H1 (cell line): ENCODE measurements around the gene PPFIBP2. TPM values are rescaled to one million over a fixed set of nuclear protein-coding genes. Genes with fewer than 3 reads are reported as not detected.

Source experiments
- CTCF ChIA-PET: fragments of 300-600 bp; sonication (Branson Sonifier 250); formaldehyde crosslinking; loops from one replicate; lab custom pipeline; 2021; ENCODE audit not compliant: partially characterized antibody; lab: Charles Lee
- POLR2A ChIA-PET: fragments of 300-600 bp; sonication (Branson Sonifier 250); formaldehyde crosslinking; loops from one replicate; lab custom pipeline; 2021; ENCODE audit warnings: inconsistent platforms; ENCODE audit not compliant: partially characterized antibody; lab: Charles Lee
- DNase-seq, 2 experiments: peaks; one replicate each; pipeline versions ENCODE4 v3.0.0 to v3.0.0-alpha.2; 2010 to 2022; ENCODE audit warnings: low spot score in 2 of 2, low read depth in 1 of 2, mixed read lengths in 1 of 2
- FAIRE-seq: peaks from 2 replicates; lab custom pipeline; 2011; peaks lifted over from hg19 to GRCh38; lab: Jason Lieb, UNC
- H2AFZ ChIP-seq: 2 replicates; pipeline ENCODE4 v1.8.1; 2012; ENCODE audit warnings: low read length, inconsistent platforms
- H2AK5ac ChIP-seq: 2 replicates; pipeline ENCODE4 v1.6.1; 2013; ENCODE audit warnings: low read depth, low read length
- H2BK120ac ChIP-seq: replicated peaks from 2 replicates; pipeline ENCODE3; 2013; ENCODE audit warnings: low read depth, low read length, inconsistent platforms
- H2BK12ac ChIP-seq: 2 replicates; pipeline ENCODE4 v1.6.1; 2013; ENCODE audit warnings: low read depth, low read length
- H2BK15ac ChIP-seq: 2 replicates; pipeline ENCODE4 v1.6.1; 2013; ENCODE audit warnings: low read length
- H2BK20ac ChIP-seq: 2 replicates; pipeline ENCODE4 v1.6.1; 2013; ENCODE audit warnings: low read length
- H2BK5ac ChIP-seq: 2 replicates; pipeline ENCODE4 v1.6.1; 2013; ENCODE audit warnings: low read depth, low read length
- H3K14ac ChIP-seq: 2 replicates; pipeline ENCODE4 v1.6.1; 2013; ENCODE audit warnings: inconsistent platforms; ENCODE audit not compliant: insufficient read length
- H3K18ac ChIP-seq: 2 replicates; pipeline ENCODE4 v1.6.1; 2013; ENCODE audit warnings: low read length; ENCODE audit errors: extremely low read depth
- H3K23ac ChIP-seq: 2 replicates; pipeline ENCODE4 v1.6.1; 2013; ENCODE audit warnings: inconsistent platforms; ENCODE audit not compliant: insufficient read length
- H3K23me2 ChIP-seq: 2 replicates; pipeline ENCODE4 v1.6.1; 2013; ENCODE audit warnings: low read depth, low read length
- H3K27ac ChIP-seq: 2 replicates; pipeline ENCODE4 v1.6.1; 2011; ENCODE audit warnings: low read depth, low read length, inconsistent platforms
- H3K27me3 ChIP-seq, 4 experiments: replicated peaks in 1 of 4; 1 replicate in 1 of 4; 2 replicates in 3 of 4; pipeline versions ENCODE4 v1.6.1 to v1.8.1; 2011 to 2013; ENCODE audit warnings: low read length in 3 of 4, mild to moderate bottlenecking in 3 of 4, inconsistent platforms in 2 of 4, mixed read lengths in 2 of 4, moderate library complexity in 1 of 4; ENCODE audit not compliant: control insufficient read depth in 3 of 4, insufficient read depth in 3 of 4; ENCODE audit errors: extremely low read depth in 1 of 4
- H3K36me3 ChIP-seq, 4 experiments: 2 replicates each; pipeline versions ENCODE4 v1.6.1 to v1.8.1; 2011 to 2013; ENCODE audit warnings: mild to moderate bottlenecking in 4 of 4, low read length in 3 of 4, moderate library complexity in 2 of 4, control low read depth in 1 of 4, inconsistent platforms in 1 of 4; ENCODE audit not compliant: insufficient read depth in 4 of 4, control insufficient read depth in 2 of 4
- H3K4ac ChIP-seq: replicated peaks from 2 replicates; pipeline ENCODE3; 2013; ENCODE audit warnings: low read length, low read depth, mixed read lengths, inconsistent platforms; ENCODE audit not compliant: insufficient read length
- H3K4me1 ChIP-seq, 4 experiments: replicated peaks in 1 of 4; 1 replicate in 1 of 4; 2 replicates in 3 of 4; pipeline versions ENCODE4 v1.6.1 to v1.8.1; 2011 to 2013; ENCODE audit warnings: low read length in 3 of 4, inconsistent platforms in 2 of 4, mixed read lengths in 1 of 4; ENCODE audit not compliant: insufficient read depth in 4 of 4, control insufficient read depth in 3 of 4
- H3K4me2 ChIP-seq, 2 experiments: 2 replicates each; pipeline versions ENCODE4 v1.6.1 to v1.8.1; 2011 to 2013; ENCODE audit warnings: low read depth in 2 of 2, low read length in 2 of 2, control low read depth in 1 of 2, inconsistent platforms in 1 of 2, mild to moderate bottlenecking in 1 of 2; ENCODE audit not compliant: insufficient read depth in 1 of 2
- H3K4me3 ChIP-seq, 4 experiments: fragments of 200-600, 300-600 bp in 1 of 4; sonication (generic), shearing (Covaris generic), sonication (Bioruptor Twin) in 1 of 4; 2 replicates each; pipeline versions ENCODE4 v1.5.1 to v1.8.1; 2011 to 2016; ENCODE audit warnings: low read length in 4 of 4, low read depth in 3 of 4, control low read depth in 2 of 4, inconsistent platforms in 2 of 4, mild to moderate bottlenecking in 2 of 4, mixed read lengths in 1 of 4, moderate library complexity in 1 of 4; ENCODE audit not compliant: insufficient read depth in 2 of 4; ENCODE audit errors: extremely low read depth in 1 of 4
- H3K56ac ChIP-seq: replicated peaks from 2 replicates; pipeline ENCODE3; 2013; ENCODE audit warnings: low read depth, mild to moderate bottlenecking, mixed read lengths, low read length, inconsistent platforms; ENCODE audit not compliant: insufficient read length
- H3K79me1 ChIP-seq: 2 replicates; pipeline ENCODE4 v1.6.1; 2013; ENCODE audit warnings: low read depth, low read length, control low read depth
- H3K79me2 ChIP-seq, 2 experiments: 2 replicates each; pipeline versions ENCODE4 v1.6.1 to v1.8.1; 2012 to 2013; ENCODE audit warnings: low read length in 2 of 2, mild to moderate bottlenecking in 2 of 2, inconsistent platforms in 1 of 2; ENCODE audit not compliant: insufficient read depth in 2 of 2, control insufficient read depth in 1 of 2
- H3K9ac ChIP-seq, 4 experiments: replicated peaks in 1 of 4; 1 replicate in 1 of 4; 2 replicates in 3 of 4; pipeline versions ENCODE4 v1.6.1 to v1.8.1; 2011 to 2013; ENCODE audit warnings: low read depth in 3 of 4, low read length in 3 of 4, control low read depth in 2 of 4, mild to moderate bottlenecking in 2 of 4, moderate library complexity in 2 of 4, inconsistent platforms in 1 of 4; ENCODE audit errors: extremely low read depth in 1 of 4
- H3K9me3 ChIP-seq, 2 experiments: 2 replicates each; pipeline versions ENCODE4 v1.6.1 to v1.8.1; 2012 to 2013; ENCODE audit warnings: mild to moderate bottlenecking in 2 of 2, moderate library complexity in 2 of 2, control low read depth in 1 of 2, inconsistent platforms in 1 of 2, low read depth in 1 of 2, low read length in 1 of 2, mixed read lengths in 1 of 2; ENCODE audit not compliant: insufficient read depth in 2 of 2
- H4K20me1 ChIP-seq, 2 experiments: replicated peaks in 1 of 2; 2 replicates each; pipeline versions ENCODE3 to v1.8.1; 2011 to 2013; ENCODE audit warnings: inconsistent platforms in 2 of 2, low read length in 2 of 2, mild to moderate bottlenecking in 1 of 2; ENCODE audit not compliant: insufficient read depth in 2 of 2, control insufficient read depth in 1 of 2
- H4K5ac ChIP-seq: 2 replicates; pipeline ENCODE4 v1.6.1; 2013; ENCODE audit warnings: low read length, low read depth, mixed read lengths, inconsistent platforms; ENCODE audit not compliant: insufficient read length
- H4K8ac ChIP-seq: 2 replicates; pipeline ENCODE4 v1.8.0; 2013; ENCODE audit warnings: mild to moderate bottlenecking, moderate library complexity, low read length, inconsistent platforms; ENCODE audit not compliant: insufficient read depth; ENCODE audit errors: extremely low read depth
- H4K91ac ChIP-seq: replicated peaks from 2 replicates; pipeline ENCODE3; 2013; ENCODE audit warnings: low read length, mixed read lengths, inconsistent platforms; ENCODE audit not compliant: insufficient read length
- BRCA1 ChIP-seq: IDR thresholded peaks from 2 replicates; pipeline ENCODE4 v1.6.1; 2012; ENCODE audit warnings: low read depth, low read length, improper control_type of control experiment
- CEBPB ChIP-seq: IDR thresholded peaks from 2 replicates; pipeline ENCODE4 v1.6.1; 2012; ENCODE audit warnings: low read depth, low read length
- HDAC6 ChIP-seq: IDR thresholded peaks from one replicate; pipeline ENCODE4 v1.7.1; 2012; ENCODE audit warnings: low read depth, mild to moderate bottlenecking, inconsistent platforms, low read length, moderate library complexity
- TEAD4 ChIP-seq: IDR thresholded peaks from 2 replicates; pipeline ENCODE4 v1.6.1; 2012; ENCODE audit warnings: low read depth, low read length, inconsistent platforms, mixed read lengths
- WGBS, 2 experiments: shearing (Covaris generic) in 1 of 2; methylation state at CpG; one replicate each; pipeline versions ENCODE4 v1.1.6 to v1.1.7; 2013 to 2015; ENCODE audit warnings: low lambda C conversion rate in 2 of 2, mixed read lengths in 2 of 2, inconsistent platforms in 1 of 2, low coverage in 1 of 2, missing lambda C conversion rate in 1 of 2; ENCODE audit not compliant: insufficient replicate concordance in 2 of 2, insufficient coverage in 1 of 2, insufficient read length in 1 of 2; ENCODE audit errors: extremely low coverage in 1 of 2, missing lambda C conversion rate in 1 of 2; 5-methylcytosine and 5-hydroxymethylcytosine counted together
- polyA plus RNA-seq, 7 experiments: library from polyadenylated mRNA; depleted of rRNA in 3 of 7; stranded (reverse) in 5 of 7; unstranded in 2 of 7; fragments of >200 nt in 5 of 7; fragments of 200-250 nt in 2 of 7; gene quantifications; 1 replicate in 5 of 7; 2 replicates in 1 of 7; 4 replicates in 1 of 7; pipeline versions ENCODE4 v1.2.1 to v1.2.3, GENCODE V29; 2011 to 2013; ENCODE audit warnings: missing spikeins in 2 of 7, mixed read lengths in 2 of 7
- total RNA-seq: library from RNA; stranded (reverse); fragmentation: NEBNext Ultra II Directional; extraction: Animal tissue kit (Norgen Biotek cat#: 25700); gene quantifications from 2 replicates; pipeline ENCODE4 v1.2.1, GENCODE V29; 2021

The PPFIBP2 gene
- total and polyA plus RNA-seq, 2 of the 8 experiments (the other 6 are each of a cell fraction or from before 2014, with no cell fraction given), result 5.5 to 9.8 TPM

GRCh38 chr11:7484645-7485044 lies 29.2 kb upstream of the PPFIBP2 start:
- DNase-seq (no peak), FAIRE-seq (peak; percentile 28)

More at GRCh38 chr11:7484645-7485044, 29.2 kb upstream of the PPFIBP2 start:
- Histone ChIP-seq H3K27me3 (no peaks in the 10 kb centered on the region), H3K4me1 (peaks cover 0 to 3% (median 1%) of the 10 kb centered on the region in 4 experiments; a peak in 2 of 7 replicates), H3K18ac (no peak overlapping the region), H2BK12ac (peak overlapping the region; percentile 44; the same call in 1 of the 2 replicates), H2BK120ac (no peak overlapping the region), H3K36me3 (no peaks in the 10 kb centered on the region), H3K23me2 (no peaks in the 10 kb centered on the region), H4K8ac (no peak overlapping the region), H3K4ac (no peak overlapping the region), H2AK5ac (no peak overlapping the region), H3K9ac (no peak overlapping the region), H3K56ac (no peak overlapping the region), H4K20me1 (no peaks in the 10 kb centered on the region), H2BK5ac (no peak overlapping the region), H2AFZ (no peak overlapping the region; the same call in 1 of the 2 replicates), H3K27ac (no peak overlapping the region), H4K5ac (no peak overlapping the region), H3K4me3 (no peak overlapping the region), H3K79me1 (no peaks in the 10 kb centered on the region), H3K9me3 (no peaks in the 10 kb centered on the region), H3K4me2 (no peak overlapping the region), H3K14ac (no peak overlapping the region), H2BK15ac (no peak overlapping the region), H4K91ac (no peak overlapping the region), H3K23ac (no peak overlapping the region), H3K79me2 (no peaks in the 10 kb centered on the region), H2BK20ac (no peak overlapping the region)
- WGBS, 2 experiments, result 64% methylated on average over 3 of the region's 3 CpGs; no CpG with 5 or more reads in 1 of the 2 experiments
- ChIA-PET CTCF (interaction anchor here (1.2 to 2.1 kb wide), 5 partner anchors 9 to 87 kb away, joined by 3 to 9 read pairs (median 3); no protein-coding TSS in a partner anchor), POLR2A (interaction anchor here (0.9 kb wide), 2 partner anchors 10 to 11 kb away, joined by 3 read pairs; no protein-coding TSS in a partner anchor)
- TF ChIP-seq TEAD4, result peak; percentile 59; the same call in 1 of the 2 replicates
- TF ChIP-seq BRCA1, result no peak
- no peak for TF ChIP-seq HDAC6
- TF ChIP-seq CEBPB, result peak; percentile 44; the same call in 1 of the 2 replicates
